ENCODE measurements around the gene ABCF3. TPM values are rescaled to one million over a fixed set of nuclear protein-coding genes. Genes with fewer than 3 reads are reported as not detected.
A peak's percentile ranks its signal among the peaks of the same experiment; 100 is the strongest.

The ABCF3 gene
- total RNA-seq, 2 donors from 2014 or later = 62.9 to 103 TPM

- intact Hi-C loops (cut with DNase I) = loop anchor here (5.0 kb wide), 1 partner anchor 95 kb away; no protein-coding TSS in a partner anchor
- WGBS = 82% methylated on average over 5 of the region's 5 CpGs
- no peak overlapping the region for H3K4me3 ChIP-seq
- H3K9me3 ChIP-seq = no peaks in the 10 kb centered on the region
- no peak overlapping the region for H3K27ac ChIP-seq
- DNase-seq (ENCODE audit: low spot score) = no peak
- TF ChIP-seq, protein P1, sequence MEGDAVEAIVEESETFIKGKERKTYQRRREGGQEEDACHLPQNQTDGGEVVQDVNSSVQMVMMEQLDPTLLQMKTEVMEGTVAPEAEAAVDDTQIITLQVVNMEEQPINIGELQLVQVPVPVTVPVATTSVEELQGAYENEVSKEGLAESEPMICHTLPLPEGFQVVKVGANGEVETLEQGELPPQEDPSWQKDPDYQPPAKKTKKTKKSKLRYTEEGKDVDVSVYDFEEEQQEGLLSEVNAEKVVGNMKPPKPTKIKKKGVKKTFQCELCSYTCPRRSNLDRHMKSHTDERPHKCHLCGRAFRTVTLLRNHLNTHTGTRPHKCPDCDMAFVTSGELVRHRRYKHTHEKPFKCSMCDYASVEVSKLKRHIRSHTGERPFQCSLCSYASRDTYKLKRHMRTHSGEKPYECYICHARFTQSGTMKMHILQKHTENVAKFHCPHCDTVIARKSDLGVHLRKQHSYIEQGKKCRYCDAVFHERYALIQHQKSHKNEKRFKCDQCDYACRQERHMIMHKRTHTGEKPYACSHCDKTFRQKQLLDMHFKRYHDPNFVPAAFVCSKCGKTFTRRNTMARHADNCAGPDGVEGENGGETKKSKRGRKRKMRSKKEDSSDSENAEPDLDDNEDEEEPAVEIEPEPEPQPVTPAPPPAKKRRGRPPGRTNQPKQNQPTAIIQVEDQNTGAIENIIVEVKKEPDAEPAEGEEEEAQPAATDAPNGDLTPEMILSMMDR (IDR thresholded peaks at IDR 0.05) = no peak
- TF ChIP-seq POLR2A (IDR thresholded peaks at IDR 0.05) (no peak), POLR2AphosphoS5 (IDR thresholded peaks at IDR 0.05) (no peak)
- H3K36me3 ChIP-seq = peaks cover 5 to 8% of the 10 kb centered on the region in 2 donors
- no peaks in the 10 kb centered on the region for H3K4me1 ChIP-seq (replicated peaks)
- H3K27me3 ChIP-seq (replicated peaks; ENCODE audit: insufficient read depth) = no peaks in the 10 kb centered on the region
These were observed 56.3 kb downstream of the ABCF3 start for GRCh38 chr3:184242297-184242685.

MicroRNAs encoded within 50 kb of the gene (microRNA counts, 767-probe panel; counts per million panel counts)
- microRNA hsa-miR-1224-3p (0 to 431 counts per million in 2 donors), microRNA hsa-miR-1224-5p (431 to 1,274 counts per million in 2 donors)

Small RNAs within 50 kb of the gene (microRNA-seq; reads per million reads assigned to microRNA genes)
- gene MIR1224 = 3.4 reads per million, percentile 38 among the genes with 10 or more reads in this experiment

Small RNAs within 50 kb of the gene (small RNA-seq; reads per million reads assigned to genes)
- 0.19 to 1.2 reads per million in 2 donors for gene MIR1224

Other genes with a start within 250 kb of the ABCF3 start
- 10 to 100 TPM; 17.9 to 43.6 TPM for gene ABCC5, start 168.3 kb upstream of the ABCF3 start, total RNA-seq
- not detected for gene HTR3D, start 154.5 kb upstream of the ABCF3 start, total RNA-seq
- gene HTR3C, start 133.2 kb upstream of the ABCF3 start, total RNA-seq = under 1 TPM in 1 of 2 donors, not detected in 1; 0.50 TPM
- not detected for gene HTR3E, start 89.1 kb upstream of the ABCF3 start, total RNA-seq
- 10 to 100 TPM; 54.9 to 61.5 TPM for gene EIF2B5, start 50.8 kb upstream of the ABCF3 start, total RNA-seq
- 10 to 100 TPM; 61.7 to 95.1 TPM for gene DVL3, start 30.8 kb upstream of the ABCF3 start, total RNA-seq
- 100 to 1,000 TPM; 183 to 307 TPM for gene AP2M1, start 11.3 kb upstream of the ABCF3 start, total RNA-seq
- gene VWA5B2, start 43.4 kb downstream of the ABCF3 start, total RNA-seq = 1 to 10 TPM in 1 of 2 donors, under 1 TPM in 1; 0.46 to 7.8 TPM
- 10 to 100 TPM; 78.4 to 79.4 TPM for gene ALG3, start 62.8 kb downstream of the ABCF3 start, total RNA-seq
- gene EEF1AKMT4, start 63.5 kb downstream of the ABCF3 start, total RNA-seq = 1 to 10 TPM; 6.1 TPM
- gene CAMK2N2, start 75.4 kb downstream of the ABCF3 start, total RNA-seq = under 1 TPM in 1 of 2 donors, not detected in 1; 0.82 TPM
- under 1 TPM in 1 of 2 donors, not detected in 1; 0.57 TPM for gene ECE2, start 89.8 kb downstream of the ABCF3 start, total RNA-seq
- gene PSMD2, start 113.0 kb downstream of the ABCF3 start, total RNA-seq = 100 to 1,000 TPM; 230 to 272 TPM
- 100 to 1,000 TPM; 331 to 370 TPM for gene EIF4G1, start 128.4 kb downstream of the ABCF3 start, total RNA-seq
- 10 to 100 TPM; 22.0 to 71.0 TPM for gene FAM131A, start 151.4 kb downstream of the ABCF3 start, total RNA-seq
- 10 to 100 TPM in 1 of 2 donors, 1 to 10 TPM in 1; 4.9 to 47.5 TPM for gene CLCN2, start 175.4 kb downstream of the ABCF3 start, total RNA-seq
- 10 to 100 TPM; 62.7 to 89.2 TPM for gene POLR2H, start 175.5 kb downstream of the ABCF3 start, total RNA-seq
- not detected for gene THPO, start 192.0 kb downstream of the ABCF3 start, total RNA-seq
- 1 to 10 TPM; 2.5 to 8.0 TPM for gene CHRD, start 193.9 kb downstream of the ABCF3 start, total RNA-seq

All from prostate gland (tissue), 2 donors.